ENCODE results near the gene TSHZ2.

TSHZ2 gene

DNA sequence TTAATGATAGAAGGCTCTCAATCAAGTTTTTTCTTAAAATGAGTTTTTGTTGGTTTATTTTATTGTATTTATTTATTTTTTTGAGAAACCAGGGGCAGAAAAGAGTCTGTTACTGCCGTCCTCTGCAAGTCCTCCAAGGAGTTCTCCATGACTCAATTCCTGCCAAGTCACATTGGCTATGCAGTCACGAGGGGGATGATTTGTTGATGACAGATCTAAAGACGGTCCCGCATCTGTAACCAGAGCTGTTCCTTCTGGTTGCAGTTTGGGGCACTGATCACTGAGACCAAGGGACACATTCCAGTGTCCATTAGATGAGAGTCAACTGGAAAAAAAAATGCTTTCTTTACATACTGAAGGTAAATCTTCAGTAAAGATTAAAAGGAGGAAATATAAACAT, 13.9 kb upstream of the TSHZ2 start:
- Histone ChIP-seq H3K27me3 (no peaks in the 10 kb centered on the region), H3K4me1 (peaks cover 29% of the 10 kb centered on the region), H3K36me3 (no peaks in the 10 kb centered on the region), H3K9me3 (no peaks in the 10 kb centered on the region), H3K4me3 (ENCODE audit: low read depth, low read length) (no peak overlapping the region)
- DNase-seq, result no peak
- TF ChIP-seq, protein P1, sequence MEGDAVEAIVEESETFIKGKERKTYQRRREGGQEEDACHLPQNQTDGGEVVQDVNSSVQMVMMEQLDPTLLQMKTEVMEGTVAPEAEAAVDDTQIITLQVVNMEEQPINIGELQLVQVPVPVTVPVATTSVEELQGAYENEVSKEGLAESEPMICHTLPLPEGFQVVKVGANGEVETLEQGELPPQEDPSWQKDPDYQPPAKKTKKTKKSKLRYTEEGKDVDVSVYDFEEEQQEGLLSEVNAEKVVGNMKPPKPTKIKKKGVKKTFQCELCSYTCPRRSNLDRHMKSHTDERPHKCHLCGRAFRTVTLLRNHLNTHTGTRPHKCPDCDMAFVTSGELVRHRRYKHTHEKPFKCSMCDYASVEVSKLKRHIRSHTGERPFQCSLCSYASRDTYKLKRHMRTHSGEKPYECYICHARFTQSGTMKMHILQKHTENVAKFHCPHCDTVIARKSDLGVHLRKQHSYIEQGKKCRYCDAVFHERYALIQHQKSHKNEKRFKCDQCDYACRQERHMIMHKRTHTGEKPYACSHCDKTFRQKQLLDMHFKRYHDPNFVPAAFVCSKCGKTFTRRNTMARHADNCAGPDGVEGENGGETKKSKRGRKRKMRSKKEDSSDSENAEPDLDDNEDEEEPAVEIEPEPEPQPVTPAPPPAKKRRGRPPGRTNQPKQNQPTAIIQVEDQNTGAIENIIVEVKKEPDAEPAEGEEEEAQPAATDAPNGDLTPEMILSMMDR (IDR thresholded peaks at IDR 0.05; ENCODE audit: low read depth, low read length), result no peak

DNA sequence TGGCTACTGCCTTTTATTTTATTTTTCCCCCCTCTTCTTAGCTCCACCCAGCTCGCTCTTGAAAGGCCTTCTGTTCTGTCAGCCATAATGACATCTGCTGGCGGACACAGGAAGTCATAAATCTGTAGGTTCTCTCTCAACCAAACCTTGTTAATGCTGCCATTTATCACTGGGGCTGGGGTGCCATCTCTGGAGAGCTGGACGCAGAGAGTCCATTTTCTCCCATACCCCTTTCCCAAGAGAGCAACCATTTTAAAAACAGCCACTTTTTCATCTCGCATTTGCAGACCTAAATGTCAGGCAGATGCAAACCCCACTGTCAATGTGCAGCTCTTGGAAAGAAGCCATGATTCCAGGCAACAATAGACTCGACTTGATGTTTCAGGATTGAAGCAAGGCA, 13.0 kb upstream of the TSHZ2 start:
- Histone ChIP-seq H3K27me3 (no peaks in the 10 kb centered on the region), H3K36me3 (no peaks in the 10 kb centered on the region), H3K4me3 (ENCODE audit: low read depth, low read length) (no peak overlapping the region), H3K9me3 (no peaks in the 10 kb centered on the region), H3K4me1 (peaks cover 30% of the 10 kb centered on the region)
- peak; percentile 90 for DNase-seq
- TF ChIP-seq, protein P1 (IDR thresholded peaks at IDR 0.05; ENCODE audit: low read depth, low read length), result peak; percentile 31; the same call in 1 of the 2 replicates

DNA sequence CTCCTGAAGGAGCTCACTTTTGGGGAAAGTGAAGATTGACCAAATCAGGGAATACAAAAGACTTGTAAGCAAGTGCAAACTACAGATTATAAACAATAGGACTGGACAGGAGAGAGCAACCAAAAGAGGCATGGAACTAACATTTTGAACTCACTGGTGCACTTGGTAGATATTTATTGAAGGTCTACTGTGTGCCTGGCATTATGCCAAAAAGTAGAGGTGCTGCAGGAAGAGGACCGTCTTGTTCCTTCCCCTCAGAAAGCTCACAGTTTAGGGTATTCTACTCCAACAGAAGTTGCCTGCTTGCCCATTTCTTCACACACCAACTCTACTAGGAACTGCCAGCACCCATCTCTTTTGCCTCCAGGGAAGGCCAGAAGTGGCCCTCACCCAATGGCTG, 10.0 kb upstream of the TSHZ2 start:
- H3K4me3 ChIP-seq (ENCODE audit: low read depth, low read length), result no peak overlapping the region
- DNase-seq, result no peak

DNA sequence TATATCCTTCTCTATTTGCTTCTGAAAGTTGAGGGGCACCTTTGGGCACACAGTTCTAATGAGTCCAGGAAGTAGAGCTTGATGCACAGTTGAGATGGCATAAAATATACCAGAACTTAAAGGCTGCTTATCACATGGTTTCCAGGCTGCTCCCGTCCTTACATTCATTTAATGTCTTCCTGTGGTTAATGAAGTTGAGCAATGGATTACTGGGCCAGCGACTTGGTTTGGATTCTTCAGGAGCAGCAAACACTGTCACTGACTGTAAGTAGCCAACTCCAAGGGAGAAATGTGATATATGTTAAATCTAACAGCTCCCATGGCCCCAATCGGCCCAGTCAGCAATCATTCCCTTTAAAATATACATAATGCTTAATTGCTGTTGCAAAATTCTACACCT, 9.0 kb upstream of the TSHZ2 start:
- Histone ChIP-seq H3K4me1 (peaks cover 25% of the 10 kb centered on the region), H3K36me3 (no peaks in the 10 kb centered on the region), H3K27me3 (no peaks in the 10 kb centered on the region), H3K4me3 (ENCODE audit: low read depth, low read length) (no peak overlapping the region), H3K9me3 (no peaks in the 10 kb centered on the region)
- TF ChIP-seq, protein P1 (IDR thresholded peaks at IDR 0.05; ENCODE audit: low read depth, low read length), result no peak
- DNase-seq, result no peak

More for the DNA sequence above, 10.0 kb upstream of the TSHZ2 start:
- Histone ChIP-seq H3K4me1 (peaks cover 30% of the 10 kb centered on the region), H3K9me3 (no peaks in the 10 kb centered on the region), H3K36me3 (no peaks in the 10 kb centered on the region), H3K27me3 (no peaks in the 10 kb centered on the region)
- TF ChIP-seq, protein P1 (IDR thresholded peaks at IDR 0.05; ENCODE audit: low read depth, low read length), result no peak

DNA sequence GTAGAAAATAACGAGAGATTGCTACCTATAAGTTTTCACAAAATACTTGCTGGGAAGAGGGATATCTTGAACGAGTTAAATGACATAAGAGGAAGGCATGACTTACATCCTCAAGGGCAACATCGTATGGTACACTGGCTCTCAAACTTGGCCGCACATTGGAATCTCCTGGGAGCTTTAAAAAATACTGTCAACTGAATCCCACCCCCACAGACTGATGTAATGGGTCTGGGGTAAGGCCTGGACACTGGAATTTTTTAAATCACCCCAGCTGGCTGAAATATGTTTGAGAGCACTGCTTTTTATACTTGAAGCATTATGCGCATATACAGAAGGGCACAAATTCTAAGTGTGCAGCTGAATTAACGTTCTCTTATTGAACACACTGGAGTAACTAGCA, 8.0 kb upstream of the TSHZ2 start:
- no peak for DNase-seq
- TF ChIP-seq, protein P1 (IDR thresholded peaks at IDR 0.05; ENCODE audit: low read depth, low read length), result no peak
- Histone ChIP-seq H3K36me3 (no peaks in the 10 kb centered on the region), H3K4me3 (ENCODE audit: low read depth, low read length) (no peak overlapping the region), H3K27me3 (no peaks in the 10 kb centered on the region), H3K9me3 (no peaks in the 10 kb centered on the region), H3K4me1 (peaks cover 17% of the 10 kb centered on the region)

DNA sequence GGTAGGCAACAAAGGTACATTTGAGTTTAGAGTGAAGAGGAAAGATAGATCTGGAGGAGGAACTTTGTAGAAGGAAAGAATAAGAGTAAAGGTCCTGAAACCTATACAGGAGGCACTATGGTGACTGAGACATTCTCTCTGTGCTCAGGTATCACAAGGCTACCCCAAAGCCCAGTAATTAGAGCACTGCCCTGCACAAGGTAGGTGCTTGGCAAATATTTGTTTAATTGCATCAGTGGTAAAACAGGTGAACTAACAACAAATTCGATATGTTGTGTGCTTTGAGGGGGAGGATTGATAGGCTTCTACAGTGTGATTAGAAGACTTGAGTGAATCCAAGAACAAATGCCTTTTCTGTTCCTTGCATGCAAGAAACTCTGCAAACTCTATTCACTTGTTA, 6.8 kb upstream of the TSHZ2 start:
- TF ChIP-seq, protein P1 (IDR thresholded peaks at IDR 0.05; ENCODE audit: low read depth, low read length), result no peak
- Histone ChIP-seq H3K36me3 (no peaks in the 10 kb centered on the region), H3K27me3 (no peaks in the 10 kb centered on the region), H3K9me3 (no peaks in the 10 kb centered on the region), H3K4me3 (ENCODE audit: low read depth, low read length) (no peak overlapping the region), H3K4me1 (peaks cover 6% of the 10 kb centered on the region)
- no peak for DNase-seq
